Lung microvascular endothelial cell (primary cell): ENCODE measurements around the gene MX1. TPM values are rescaled to one million over a fixed set of nuclear protein-coding genes. Genes with fewer than 3 reads are reported as not detected.

Experiments
- DNase-seq, 2 donors: peaks; one replicate each; pipeline versions ENCODE4 v3.0.0 to v3.0.0-alpha.2; 2010; ENCODE audit warnings: low read depth in 2 of 2
- total RNA-seq: library from RNA; depleted of rRNA; stranded (reverse); fragments of >200 nt; gene quantifications from 2 replicates; pipeline ENCODE4 v1.2.1, GENCODE V29; 2014

The MX1 gene, protein sequence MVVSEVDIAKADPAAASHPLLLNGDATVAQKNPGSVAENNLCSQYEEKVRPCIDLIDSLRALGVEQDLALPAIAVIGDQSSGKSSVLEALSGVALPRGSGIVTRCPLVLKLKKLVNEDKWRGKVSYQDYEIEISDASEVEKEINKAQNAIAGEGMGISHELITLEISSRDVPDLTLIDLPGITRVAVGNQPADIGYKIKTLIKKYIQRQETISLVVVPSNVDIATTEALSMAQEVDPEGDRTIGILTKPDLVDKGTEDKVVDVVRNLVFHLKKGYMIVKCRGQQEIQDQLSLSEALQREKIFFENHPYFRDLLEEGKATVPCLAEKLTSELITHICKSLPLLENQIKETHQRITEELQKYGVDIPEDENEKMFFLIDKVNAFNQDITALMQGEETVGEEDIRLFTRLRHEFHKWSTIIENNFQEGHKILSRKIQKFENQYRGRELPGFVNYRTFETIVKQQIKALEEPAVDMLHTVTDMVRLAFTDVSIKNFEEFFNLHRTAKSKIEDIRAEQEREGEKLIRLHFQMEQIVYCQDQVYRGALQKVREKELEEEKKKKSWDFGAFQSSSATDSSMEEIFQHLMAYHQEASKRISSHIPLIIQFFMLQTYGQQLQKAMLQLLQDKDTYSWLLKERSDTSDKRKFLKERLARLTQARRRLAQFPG
- total RNA-seq = 0.99 and 4.1 TPM in 2 replicates

DNA sequence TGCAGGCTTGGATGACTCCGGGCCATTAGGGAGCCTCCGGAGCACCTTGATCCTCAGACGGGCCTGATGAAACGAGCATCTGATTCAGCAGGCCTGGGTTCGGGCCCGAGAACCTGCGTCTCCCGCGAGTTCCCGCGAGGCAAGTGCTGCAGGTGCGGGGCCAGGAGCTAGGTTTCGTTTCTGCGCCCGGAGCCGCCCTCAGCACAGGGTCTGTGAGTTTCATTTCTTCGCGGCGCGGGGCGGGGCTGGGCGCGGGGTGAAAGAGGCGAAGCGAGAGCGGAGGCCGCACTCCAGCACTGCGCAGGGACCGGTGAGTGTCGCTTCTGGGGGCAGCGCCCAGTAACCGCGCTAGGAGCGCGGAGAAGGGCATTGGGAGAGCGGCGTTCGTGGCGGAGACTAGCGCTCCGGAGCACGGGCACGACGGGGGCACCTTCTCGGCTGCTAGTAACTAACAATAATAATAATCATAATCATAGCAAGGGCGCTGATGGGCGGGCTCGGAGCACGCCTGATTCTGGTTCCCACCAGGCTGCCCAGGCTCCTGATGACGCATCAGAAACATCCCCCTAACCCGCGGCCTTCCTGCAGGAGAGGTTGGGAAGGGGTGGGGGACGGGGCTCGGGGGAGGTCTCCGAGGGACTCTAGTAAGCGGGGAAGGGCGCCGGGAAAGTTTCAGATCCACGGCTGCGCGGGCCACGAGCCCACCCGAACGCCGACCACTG is at the start of gene MX1:
Gene MX1 (plus strand): TSS at position 286 of the 722 bp plus-strand sequence. CDS start 5,832 bp downstream, outside the sequence.
- DNase-seq = peak; percentile 52 to 73

GRCh38 chr21:41377715-41378114 is 48.3 kb upstream of the MX1 start:
- DNase-seq = no peak

- DNase-seq = no peak
Measured at GRCh38 chr21:41378849-41379248, 47.2 kb upstream of the MX1 start.

DNA sequence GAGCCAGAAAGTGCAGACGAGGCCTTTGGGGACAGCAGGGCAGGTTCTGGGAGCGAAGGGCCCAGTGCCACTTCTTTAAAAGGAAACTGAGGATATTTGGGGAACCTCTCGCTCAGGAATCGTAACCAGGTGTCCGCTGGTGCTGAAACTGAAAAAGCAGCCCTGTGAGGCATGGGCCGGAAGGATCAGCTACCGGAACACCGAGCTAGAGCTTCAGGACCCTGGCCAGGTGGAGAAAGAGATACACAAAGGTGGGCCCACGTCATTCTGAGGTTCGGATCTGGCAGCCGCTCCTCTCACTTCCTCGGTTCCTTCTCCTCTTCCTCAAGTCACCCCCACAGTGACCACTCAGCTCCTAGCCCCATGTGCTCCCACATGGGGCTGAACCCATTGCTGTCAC is 46.1 kb upstream of the MX1 start:
- DNase-seq = no peak

DNA sequence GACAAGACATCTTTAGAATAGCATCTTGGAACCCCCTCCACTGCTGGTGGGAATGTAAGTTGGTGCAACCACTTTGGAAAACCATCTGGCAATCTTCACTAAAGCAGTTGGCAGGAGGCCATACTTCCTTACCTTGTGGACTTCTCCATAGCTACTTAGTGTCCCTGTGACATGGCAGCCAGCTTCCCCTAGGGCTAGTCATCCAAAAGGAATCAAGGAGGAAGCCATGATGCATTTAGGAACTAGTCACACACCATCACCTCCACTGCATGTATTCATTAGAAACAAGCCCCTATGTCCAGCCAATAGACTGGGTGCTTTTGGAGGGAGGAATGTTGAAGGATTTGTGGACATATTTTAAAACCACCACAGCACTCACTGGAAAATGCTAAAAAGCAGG is 44.3 kb upstream of the MX1 start:
- no peak for DNase-seq

DNA sequence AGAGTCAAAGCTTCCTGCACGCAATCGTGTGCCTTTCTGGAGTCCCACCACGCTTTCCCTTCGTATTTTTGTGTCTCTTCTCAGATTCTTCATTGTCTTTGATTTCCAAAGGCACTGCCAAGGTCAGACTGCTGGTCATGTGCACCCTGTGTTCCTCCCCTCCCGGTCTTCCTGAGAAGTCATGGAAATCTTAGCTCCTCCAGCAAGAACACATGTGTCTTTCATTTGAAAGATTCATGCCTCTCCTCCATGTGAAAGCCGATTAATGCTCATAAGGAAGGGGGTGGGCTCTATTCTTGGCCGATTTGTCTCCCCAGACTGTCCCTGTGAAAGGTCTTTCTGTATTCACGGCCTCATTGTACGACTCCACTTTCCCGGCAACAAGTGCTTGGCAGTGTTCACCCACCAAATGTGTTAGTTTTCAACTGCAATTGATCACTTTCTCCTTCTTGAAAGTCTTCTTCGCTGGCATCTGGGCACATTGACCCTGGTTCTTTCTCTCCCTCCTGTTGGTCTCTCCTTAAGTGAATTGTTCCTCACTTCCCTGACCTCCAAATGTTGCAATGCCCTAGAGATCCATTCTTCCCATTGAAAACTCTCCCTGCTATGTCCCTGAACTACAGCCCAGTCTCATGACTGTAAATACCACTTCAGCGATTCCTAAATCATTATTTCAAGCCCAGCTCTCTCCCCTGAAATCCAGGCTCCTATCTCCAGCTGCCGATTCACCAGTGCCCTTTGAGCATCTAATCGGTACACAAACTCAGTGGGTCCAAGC is 38.8 kb upstream of the MX1 start:
- no peak for DNase-seq

DNA sequence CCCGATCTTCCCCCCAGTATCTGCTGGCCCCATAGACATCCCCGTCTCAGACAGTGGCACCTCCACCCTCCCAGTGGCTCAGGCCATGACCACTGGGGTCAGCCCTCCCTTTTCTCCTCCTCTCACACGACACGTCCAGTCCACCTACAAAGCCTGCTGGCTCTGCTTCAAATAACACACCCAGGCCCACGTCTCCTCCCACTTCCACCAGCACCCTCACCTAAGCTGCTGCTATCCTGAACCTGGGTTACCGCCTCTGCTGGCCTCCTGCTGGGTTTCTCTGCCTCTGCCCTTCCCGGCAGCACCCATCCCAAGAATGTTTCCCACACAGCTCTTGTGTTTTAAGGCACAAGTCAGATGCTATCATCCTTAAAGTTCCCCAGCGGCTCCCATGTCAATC is 38.2 kb upstream of the MX1 start:
- no peak for DNase-seq

DNA sequence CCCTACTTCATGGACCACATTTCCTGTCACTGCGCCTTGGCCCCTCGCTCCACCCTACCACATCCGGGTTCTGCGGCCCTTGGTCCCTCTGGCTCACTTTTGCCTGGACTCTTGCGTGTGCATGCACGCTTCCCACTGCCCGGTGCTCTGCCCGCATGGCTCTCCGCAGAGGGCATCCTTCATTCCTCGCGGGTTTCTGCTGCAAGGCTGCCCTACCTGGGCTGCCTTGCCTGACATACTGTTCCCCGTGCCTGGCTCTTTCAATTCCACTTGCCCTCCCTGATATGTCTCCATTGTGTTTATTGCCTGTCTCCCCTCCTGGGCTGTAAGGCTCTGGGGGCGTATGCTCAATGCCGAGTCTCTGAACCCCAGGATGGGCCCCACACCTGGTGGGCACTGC is 37.8 kb upstream of the MX1 start:
- no peak for DNase-seq

DNA sequence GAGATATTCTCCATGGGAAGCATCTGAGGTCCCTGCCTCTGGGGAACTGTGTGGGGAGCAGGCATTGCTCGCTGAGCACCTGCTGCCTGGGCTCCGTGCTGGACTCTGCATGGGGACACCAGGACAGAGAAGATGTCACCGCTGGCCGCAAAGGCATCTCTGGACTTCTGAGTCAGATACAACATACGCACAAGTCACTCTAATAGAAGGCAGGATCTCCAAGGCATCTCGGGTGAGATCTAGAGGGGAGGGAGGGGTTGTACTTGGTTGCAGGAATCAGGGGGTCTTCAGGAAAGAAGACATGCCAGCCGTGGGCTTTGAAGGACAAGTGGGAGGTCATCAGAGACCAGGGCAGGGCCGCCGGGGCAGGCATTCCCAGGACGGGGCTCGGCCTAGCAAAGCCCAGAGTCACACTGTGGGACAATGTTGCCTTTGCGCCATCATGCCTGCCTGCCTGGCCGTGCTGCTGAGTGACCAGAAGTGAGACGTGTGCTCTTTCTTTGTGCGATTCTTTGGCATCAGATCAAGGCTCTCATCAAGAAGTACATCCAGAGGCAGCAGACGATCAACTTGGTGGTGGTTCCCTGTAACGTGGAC is 35.9 kb upstream of the MX1 start:
- no peak for DNase-seq

DNA sequence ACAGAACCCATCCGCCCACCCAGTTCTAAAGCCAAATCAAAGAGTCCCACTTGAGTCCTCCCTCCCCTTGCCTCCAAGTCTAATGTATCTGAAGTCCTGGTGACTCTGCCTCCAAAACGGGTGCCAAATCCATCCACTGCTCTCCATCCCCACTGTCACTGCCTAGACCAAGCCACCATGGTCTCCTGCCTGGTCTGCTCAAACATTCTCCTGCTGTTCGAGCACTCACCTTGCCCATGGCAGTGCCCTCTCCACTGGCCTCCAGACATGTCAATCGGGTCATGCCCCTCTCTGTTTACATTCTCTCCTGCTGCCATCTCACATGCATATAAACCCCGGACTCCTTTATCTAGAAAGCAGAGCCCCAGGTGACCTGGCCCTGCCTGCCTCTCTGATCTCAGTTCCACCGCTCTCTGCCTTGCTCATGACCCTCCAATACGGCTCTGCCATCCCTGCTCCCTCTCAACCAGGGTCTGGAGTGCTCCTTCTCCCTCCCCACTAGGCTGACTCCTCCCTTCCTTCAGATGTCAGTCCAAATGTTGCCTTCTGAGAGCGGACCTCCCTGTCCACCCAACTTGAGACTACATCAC is 32.1 kb upstream of the MX1 start:
- DNase-seq = no peak

DNA sequence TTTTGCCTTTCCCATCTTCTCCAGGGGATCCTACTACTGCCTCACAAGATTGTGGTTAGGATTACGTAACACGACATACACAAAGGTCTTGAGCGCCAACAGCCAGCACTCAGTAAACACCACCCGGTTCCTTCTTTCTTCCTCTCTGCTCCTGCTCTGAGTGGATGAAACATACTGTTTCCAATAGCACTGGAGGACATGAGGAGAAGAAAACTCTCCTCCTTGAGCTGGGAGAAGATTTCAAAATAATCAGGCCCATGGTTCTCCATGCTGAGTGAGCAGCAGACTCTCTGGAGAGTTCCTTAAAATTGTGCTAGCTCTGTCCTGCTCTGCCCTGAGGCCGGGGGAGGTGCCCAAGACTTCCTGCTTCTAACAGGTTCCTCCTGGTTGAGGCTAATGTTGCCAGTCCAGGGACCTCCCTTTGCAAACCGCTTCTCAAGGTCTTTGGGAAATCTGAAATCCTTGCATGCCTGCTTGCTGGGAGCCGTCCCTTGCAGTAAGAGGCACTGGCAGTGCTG is 29.4 kb upstream of the MX1 start:
- no peak for DNase-seq

GRCh38 chr21:41397471-41397891 is 28.6 kb upstream of the MX1 start:
- DNase-seq = no peak

DNA sequence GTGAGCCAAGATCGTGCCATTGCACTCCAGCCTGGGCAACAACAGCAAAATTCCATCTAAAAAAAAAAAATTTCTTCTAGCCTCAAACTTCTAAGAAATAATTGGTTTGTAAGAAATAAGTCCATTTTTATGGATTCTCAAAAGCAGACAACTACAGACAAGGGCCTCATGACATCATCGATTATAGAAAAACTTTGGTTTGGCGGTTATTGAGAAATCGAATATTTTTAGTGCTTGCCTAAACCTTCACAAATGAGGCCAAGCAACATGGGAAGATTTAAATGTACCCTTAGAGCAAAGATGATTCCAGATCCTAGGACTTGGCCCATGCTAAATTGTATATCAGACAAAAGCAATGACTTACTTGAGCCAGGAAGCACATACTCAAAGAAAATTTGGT is 27.8 kb upstream of the MX1 start:
- no peak for DNase-seq

DNA sequence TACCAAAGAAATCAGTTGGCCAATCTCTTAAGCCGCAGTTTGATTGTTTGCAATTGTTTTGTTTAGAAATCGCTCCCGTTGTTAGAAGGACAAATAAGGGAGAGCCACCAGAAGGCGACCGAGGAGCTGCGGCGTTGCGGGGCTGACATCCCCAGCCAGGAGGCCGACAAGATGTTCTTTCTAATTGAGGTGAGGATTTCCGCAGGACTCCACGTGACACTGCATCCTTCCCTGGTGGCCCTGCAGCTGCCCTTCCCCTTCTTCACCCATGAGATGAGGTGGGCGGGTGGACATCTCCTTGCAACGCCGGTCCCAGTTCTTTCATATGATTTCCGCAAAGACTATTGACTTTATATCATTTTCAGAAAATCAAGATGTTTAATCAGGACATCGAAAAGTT is 27.2 kb upstream of the MX1 start:
- DNase-seq = no peak

DNA sequence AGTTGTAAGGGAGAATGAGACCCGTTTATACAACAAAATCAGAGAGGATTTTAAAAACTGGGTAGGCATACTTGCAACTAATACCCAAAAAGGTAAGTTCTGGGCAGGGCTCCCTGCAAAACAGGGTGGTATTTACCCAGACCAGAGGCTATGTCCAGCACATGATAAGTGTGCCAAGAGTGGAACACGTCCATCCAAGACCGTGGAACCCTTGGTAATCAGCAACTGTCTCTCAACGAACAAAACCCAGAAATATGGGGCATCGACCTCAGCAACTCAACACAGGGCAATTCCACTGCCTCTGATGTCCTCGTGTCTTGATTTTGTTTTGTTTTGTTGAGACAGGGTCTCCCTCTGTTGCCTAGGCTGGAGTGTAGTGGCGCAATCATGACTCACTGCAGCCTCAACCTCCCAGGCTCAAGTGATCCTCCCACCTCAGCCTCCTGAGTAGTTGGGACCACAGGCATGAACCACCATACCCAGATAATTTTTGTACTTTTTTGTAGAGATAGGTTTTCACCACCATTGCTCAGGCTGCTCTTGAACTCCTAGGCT is 26.7 kb upstream of the MX1 start:
- DNase-seq = no peak

DNA sequence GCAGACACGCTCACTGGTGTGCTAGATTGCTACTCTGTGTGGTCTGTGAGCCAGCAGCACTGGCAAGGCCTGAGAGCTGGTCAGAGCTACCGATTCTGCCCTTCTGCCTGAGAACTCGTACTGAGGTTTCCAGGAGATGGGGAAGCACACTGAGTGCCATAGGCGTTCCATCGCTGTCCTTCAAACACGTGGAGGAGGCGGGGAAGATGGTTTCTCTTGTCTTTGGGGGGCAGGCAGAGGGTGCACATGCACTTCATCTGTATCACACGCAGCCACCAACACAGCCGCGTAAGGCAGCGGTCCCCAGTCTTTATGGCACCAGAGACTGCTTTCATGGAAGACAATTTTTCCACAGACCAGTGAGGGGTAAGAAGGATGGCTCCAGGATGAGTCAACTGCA is 23.8 kb upstream of the MX1 start:
- DNase-seq = no peak

- DNase-seq = no peak
Measured at GRCh38 chr21:41402796-41403195, 23.2 kb upstream of the MX1 start.

DNA sequence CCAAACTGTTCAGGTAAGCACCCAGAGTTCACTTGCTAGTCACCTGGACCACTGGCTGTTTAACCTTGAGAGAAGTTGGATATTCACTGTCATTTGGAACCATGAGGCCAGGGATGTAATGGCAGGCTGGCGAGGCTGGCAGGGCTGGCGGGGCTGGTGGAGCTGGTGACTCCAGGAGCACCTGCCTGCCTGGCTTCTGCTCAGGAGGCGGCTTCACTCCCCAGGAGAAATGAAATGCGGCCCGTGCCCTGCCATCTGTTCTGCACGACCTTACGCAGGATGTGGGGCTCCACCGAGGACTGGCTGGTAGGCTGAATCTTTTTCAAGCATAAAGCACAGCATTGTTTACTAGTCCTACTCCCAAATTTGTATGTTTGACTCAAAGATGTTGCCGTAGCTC is 22.7 kb upstream of the MX1 start:
- no peak for DNase-seq

DNA sequence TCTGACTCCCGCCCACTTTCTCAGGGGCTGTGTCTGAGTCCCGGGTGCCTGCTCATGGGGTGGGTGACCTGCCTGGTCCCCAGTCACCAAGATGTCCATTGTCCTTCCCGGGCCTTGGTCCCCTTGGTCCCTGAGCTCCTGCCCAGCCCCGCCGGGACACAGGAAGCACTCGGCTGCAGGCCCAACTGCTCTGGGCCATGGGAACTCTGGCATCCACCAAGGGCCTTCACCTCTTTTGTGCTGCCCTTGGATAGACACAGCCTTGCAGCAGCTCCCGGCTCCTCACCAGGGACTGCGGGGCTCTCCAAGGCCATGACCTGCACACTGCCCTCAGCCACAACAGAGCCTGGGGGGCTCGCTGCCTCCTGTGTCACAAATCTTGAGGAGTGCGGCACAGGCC is 22.1 kb upstream of the MX1 start:
- no peak for DNase-seq

GRCh38 chr21:41405321-41405720 is 20.7 kb upstream of the MX1 start:
- no peak for DNase-seq
